Loucy (cell line): ENCODE results near the gene CCDC28A.

Experiments
- EZH2phosphoT487 ChIP-seq: fragments of 200-600 bp; IDR thresholded peaks from 2 replicates; pipeline ENCODE4 v1.6.1; 2018; ENCODE audit warnings: antibody characterized with exemption, mild to moderate bottlenecking, moderate library complexity, borderline replicate concordance
- TF ChIP-seq, protein P1 (sequence below): fragments of 200-600 bp; sonication (generic); conservative IDR thresholded peaks from 2 replicates; pipeline ENCODE4 v1.5.1; 2014; ENCODE audit warnings: mild to moderate bottlenecking, antibody characterized with exemption, low read length

DNA sequence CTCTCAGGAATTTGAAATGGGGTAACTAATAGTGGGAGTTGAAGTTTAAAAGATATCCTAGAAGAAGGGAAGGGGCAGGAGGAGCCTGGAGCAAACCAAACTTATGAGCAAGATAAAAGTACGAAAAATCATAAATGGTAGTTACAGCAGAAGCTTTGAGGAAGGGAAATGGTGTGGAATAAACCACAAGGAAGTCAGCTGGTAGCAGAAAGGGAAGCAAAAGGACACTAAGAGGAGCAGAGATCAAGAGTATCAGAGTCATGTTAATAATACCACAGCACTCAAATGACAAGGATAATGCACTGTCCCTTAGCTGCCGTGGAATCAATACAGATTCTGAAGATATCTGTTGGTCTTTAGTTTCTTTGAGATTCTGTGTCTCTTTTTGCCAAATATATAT, 44.9 kb upstream of the CCDC28A start:
- TF ChIP-seq, protein P1, sequence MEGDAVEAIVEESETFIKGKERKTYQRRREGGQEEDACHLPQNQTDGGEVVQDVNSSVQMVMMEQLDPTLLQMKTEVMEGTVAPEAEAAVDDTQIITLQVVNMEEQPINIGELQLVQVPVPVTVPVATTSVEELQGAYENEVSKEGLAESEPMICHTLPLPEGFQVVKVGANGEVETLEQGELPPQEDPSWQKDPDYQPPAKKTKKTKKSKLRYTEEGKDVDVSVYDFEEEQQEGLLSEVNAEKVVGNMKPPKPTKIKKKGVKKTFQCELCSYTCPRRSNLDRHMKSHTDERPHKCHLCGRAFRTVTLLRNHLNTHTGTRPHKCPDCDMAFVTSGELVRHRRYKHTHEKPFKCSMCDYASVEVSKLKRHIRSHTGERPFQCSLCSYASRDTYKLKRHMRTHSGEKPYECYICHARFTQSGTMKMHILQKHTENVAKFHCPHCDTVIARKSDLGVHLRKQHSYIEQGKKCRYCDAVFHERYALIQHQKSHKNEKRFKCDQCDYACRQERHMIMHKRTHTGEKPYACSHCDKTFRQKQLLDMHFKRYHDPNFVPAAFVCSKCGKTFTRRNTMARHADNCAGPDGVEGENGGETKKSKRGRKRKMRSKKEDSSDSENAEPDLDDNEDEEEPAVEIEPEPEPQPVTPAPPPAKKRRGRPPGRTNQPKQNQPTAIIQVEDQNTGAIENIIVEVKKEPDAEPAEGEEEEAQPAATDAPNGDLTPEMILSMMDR = no peak
- TF ChIP-seq EZH2phosphoT487 = no peak
